ENCODE data around the gene MEG3. TPM values are rescaled to one million over a fixed set of nuclear protein-coding genes. Genes with fewer than 3 reads are reported as not detected.

The MEG3 gene
- total RNA-seq, 1 experiment from 2014 or later, result not detected

DNA sequence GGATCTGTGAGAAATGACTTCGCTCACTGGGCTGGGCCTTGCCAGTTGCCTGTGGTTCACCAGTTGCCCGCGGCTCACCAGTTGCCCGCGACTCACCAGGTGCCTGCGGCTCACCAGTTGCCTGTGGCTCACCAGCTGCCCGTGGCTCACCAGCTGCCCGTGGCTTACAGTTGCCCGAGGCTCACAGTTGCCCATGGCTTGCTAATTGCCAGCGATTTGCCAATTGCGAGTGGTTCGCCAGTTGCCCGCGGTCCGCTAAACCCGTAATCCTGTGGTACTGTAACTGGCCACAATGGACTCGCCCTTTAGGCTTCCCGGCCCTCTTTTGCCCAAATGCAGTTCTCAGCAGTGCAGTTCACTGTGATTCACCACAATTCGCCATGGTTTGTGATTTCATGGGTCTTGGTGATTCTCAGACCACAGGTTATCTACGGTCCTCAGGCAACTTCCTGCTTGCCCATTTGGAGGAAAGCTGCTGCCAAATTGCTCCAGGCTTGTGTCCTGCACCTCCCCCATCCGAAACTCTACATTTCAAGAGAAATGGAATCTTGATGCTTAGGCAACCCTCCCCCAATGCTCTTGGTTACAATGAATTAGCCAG is 15.0 kb upstream of the MEG3 start:
- BruUV-seq (replicated peaks), result no TSS peak
- Mint-ChIP-seq H3K27me3 (ENCODE audit: unreplicated experiment) (peaks cover 15% of the 10 kb centered on the region), H3K9me3 (ENCODE audit: low read depth, unreplicated experiment) (peaks cover 6% of the 10 kb centered on the region), H3K4me3 (ENCODE audit: low read depth, unreplicated experiment) (no peak overlapping the region), H3K27ac (ENCODE audit: unreplicated experiment) (no peak overlapping the region), H3K36me3 (ENCODE audit: insufficient read depth, unreplicated experiment) (no peaks in the 10 kb centered on the region), H3K4me1 (ENCODE audit: low read depth, unreplicated experiment) (no peaks in the 10 kb centered on the region)
- no peak for DNase-seq
- no peak for TF ChIP-seq CTCF (IDR thresholded peaks at IDR 0.05; ENCODE audit: unreplicated experiment)
- intact Hi-C loops (cut with micrococcal nuclease; ENCODE audit: unreplicated experiment), result no loop called here
- CTCF ChIA-PET, result no interaction called here

DNA sequence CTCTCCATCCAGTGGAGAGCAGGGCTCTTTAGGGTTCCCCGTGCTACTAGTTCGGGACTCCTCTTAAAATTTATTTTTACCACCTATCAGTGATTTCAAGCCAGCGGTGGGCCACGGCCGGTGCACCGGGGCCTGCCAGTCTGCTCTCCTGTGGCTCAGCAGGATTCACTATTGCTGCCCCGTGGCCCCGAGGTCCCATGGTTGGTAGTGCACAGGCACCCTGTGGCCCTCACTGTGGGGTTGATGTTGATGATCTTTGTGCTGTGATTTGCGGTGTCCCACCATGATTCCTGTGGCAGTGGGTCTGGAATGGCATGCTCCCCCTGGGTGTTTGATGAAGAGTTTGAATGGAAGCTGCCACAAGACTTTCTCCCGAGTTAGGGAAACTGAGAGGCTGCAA is 12.6 kb upstream of the MEG3 start:
- CTCF ChIA-PET, result no interaction called here
- peaks cover 6% of the 10 kb centered on the region for H3K9me3 Mint-ChIP-seq (ENCODE audit: low read depth, unreplicated experiment)

DNA sequence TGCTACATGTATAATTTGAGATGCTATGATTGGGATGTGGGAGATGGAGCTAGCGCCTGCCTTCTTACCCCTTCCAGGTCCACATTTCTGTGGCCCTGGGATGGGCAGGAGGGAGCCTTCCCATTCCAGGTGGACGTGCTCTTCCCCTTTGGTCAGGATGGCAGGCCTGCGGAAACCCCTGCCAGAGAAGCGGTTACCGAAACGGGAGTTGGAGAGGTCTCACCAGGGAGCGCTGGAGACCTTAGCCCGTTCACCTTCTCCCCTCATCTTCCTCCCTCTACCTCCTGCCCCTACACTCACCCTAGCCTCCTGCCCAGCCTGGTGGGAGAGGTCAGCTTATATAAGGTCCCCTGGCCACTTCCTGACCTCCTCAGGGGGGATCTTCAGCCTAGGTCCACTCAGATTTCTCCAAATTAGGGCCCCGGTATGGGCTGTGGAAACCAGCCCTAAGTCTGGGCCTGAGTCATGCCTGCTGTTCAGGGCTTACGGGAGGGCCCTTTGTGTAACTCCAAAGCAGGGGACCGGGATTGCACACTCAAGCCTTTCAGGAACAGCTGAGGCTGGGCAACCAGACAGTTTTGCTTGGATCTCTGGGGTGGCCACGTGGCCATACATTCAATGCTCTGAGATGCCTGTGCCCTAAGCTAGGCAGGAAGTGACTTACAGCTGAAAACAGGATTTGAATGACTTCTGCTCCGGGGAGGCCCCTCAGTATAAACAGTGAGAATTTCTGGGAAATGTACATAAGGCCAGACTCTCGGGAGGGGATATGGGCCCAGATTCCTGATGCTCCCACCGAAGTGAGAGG is 10.2 kb upstream of the MEG3 start:
- H3K4me1 Mint-ChIP-seq (ENCODE audit: low read depth, unreplicated experiment), result no peaks in the 10 kb centered on the region
- no peak overlapping the region for H3K4me3 Mint-ChIP-seq (ENCODE audit: low read depth, unreplicated experiment)
- CTCF ChIA-PET, result no interaction called here
- no peak overlapping the region for H3K27ac Mint-ChIP-seq (ENCODE audit: unreplicated experiment)
- intact Hi-C loops (cut with micrococcal nuclease; ENCODE audit: unreplicated experiment), result no loop called here
- no peak for DNase-seq
- no peaks in the 10 kb centered on the region for H3K9me3 Mint-ChIP-seq (ENCODE audit: low read depth, unreplicated experiment)
- H3K36me3 Mint-ChIP-seq (ENCODE audit: insufficient read depth, unreplicated experiment), result no peaks in the 10 kb centered on the region
- no TSS peak for BruUV-seq (replicated peaks)
- no peak for TF ChIP-seq CTCF (IDR thresholded peaks at IDR 0.05; ENCODE audit: unreplicated experiment)
- H3K27me3 Mint-ChIP-seq (ENCODE audit: unreplicated experiment), result peaks cover 15% of the 10 kb centered on the region

More for the DNA sequence above, 12.6 kb upstream of the MEG3 start:
- no peak overlapping the region for H3K4me3 Mint-ChIP-seq (ENCODE audit: low read depth, unreplicated experiment)
- no peak for DNase-seq
- H3K36me3 Mint-ChIP-seq (ENCODE audit: insufficient read depth, unreplicated experiment), result no peaks in the 10 kb centered on the region
- peaks cover 15% of the 10 kb centered on the region for H3K27me3 Mint-ChIP-seq (ENCODE audit: unreplicated experiment)
- no peaks in the 10 kb centered on the region for H3K4me1 Mint-ChIP-seq (ENCODE audit: low read depth, unreplicated experiment)
- TF ChIP-seq CTCF (IDR thresholded peaks at IDR 0.05; ENCODE audit: unreplicated experiment), result no peak
- intact Hi-C loops (cut with micrococcal nuclease; ENCODE audit: unreplicated experiment), result no loop called here
- no TSS peak for BruUV-seq (replicated peaks)
- H3K27ac Mint-ChIP-seq (ENCODE audit: unreplicated experiment), result no peak overlapping the region

DNA sequence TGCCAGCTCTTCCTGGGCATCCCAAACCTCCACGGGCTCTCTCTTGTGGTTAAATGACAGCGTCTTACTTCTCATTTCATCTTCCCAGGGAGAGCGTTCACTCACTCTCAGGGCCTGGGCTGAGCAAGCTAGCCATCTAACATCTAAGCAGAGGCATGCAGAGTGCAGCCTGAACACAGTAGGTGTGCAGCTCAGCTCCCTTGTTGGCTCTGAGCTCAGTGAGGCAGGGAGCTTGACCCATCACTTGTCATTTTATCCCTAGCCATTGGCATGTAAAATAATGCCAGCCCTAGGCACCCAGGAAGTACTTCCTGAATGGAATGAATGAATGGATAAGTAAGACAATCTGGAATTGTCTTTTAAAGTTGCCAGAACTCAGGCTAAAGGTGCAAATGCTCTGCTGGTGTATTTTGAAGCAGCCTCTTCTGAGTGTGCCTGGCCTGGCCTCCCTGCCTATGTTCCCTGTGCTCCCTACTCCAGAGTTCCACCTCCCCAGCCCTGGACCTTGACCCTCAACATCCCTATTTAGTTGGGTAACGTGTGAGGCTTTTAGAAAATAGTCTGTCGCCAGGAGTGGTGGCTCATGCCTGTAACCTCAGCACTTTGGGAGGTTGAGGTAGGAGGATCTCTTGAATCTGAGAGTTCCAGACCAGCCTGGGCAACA is 9.5 kb upstream of the MEG3 start:
- Mint-ChIP-seq H3K36me3 (ENCODE audit: insufficient read depth, unreplicated experiment) (no peaks in the 10 kb centered on the region), H3K27me3 (ENCODE audit: unreplicated experiment) (peaks cover 15% of the 10 kb centered on the region), H3K9me3 (ENCODE audit: low read depth, unreplicated experiment) (no peaks in the 10 kb centered on the region), H3K4me3 (ENCODE audit: low read depth, unreplicated experiment) (no peak overlapping the region), H3K27ac (ENCODE audit: unreplicated experiment) (no peak overlapping the region), H3K4me1 (ENCODE audit: low read depth, unreplicated experiment) (no peaks in the 10 kb centered on the region)
- TF ChIP-seq CTCF (IDR thresholded peaks at IDR 0.05; ENCODE audit: unreplicated experiment), result no peak
- DNase-seq, result no peak
- no TSS peak for BruUV-seq (replicated peaks)
- CTCF ChIA-PET, result no interaction called here
- intact Hi-C loops (cut with micrococcal nuclease; ENCODE audit: unreplicated experiment), result no loop called here

Measured in Calu3 (cell line).